H1 (cell line): ENCODE results near the gene CIAO2A. TPM values are rescaled to one million over a fixed set of nuclear protein-coding genes. Genes with fewer than 3 reads are reported as not detected.

Experiments
- CTCF ChIA-PET: fragments of 300-600 bp; sonication (Branson Sonifier 250); formaldehyde crosslinking; loops from one replicate; lab custom pipeline; 2021; ENCODE audit not compliant: partially characterized antibody; lab: Charles Lee
- POLR2A ChIA-PET: fragments of 300-600 bp; sonication (Branson Sonifier 250); formaldehyde crosslinking; loops from one replicate; lab custom pipeline; 2021; ENCODE audit warnings: inconsistent platforms; ENCODE audit not compliant: partially characterized antibody; lab: Charles Lee
- DNase-seq, 2 experiments: peaks; one replicate each; pipeline versions ENCODE4 v3.0.0 to v3.0.0-alpha.2; 2010 to 2022; ENCODE audit warnings: low spot score in 2 of 2, low read depth in 1 of 2, mixed read lengths in 1 of 2
- FAIRE-seq: peaks from 2 replicates; lab custom pipeline; 2011; peaks lifted over from hg19 to GRCh38; lab: Jason Lieb, UNC
- H2AFZ ChIP-seq: 2 replicates; pipeline ENCODE4 v1.8.1; 2012; ENCODE audit warnings: low read length, inconsistent platforms
- H2AK5ac ChIP-seq: 2 replicates; pipeline ENCODE4 v1.6.1; 2013; ENCODE audit warnings: low read depth, low read length
- H2BK120ac ChIP-seq: replicated peaks from 2 replicates; pipeline ENCODE3; 2013; ENCODE audit warnings: low read depth, low read length, inconsistent platforms
- H2BK12ac ChIP-seq: 2 replicates; pipeline ENCODE4 v1.6.1; 2013; ENCODE audit warnings: low read depth, low read length
- H2BK15ac ChIP-seq: 2 replicates; pipeline ENCODE4 v1.6.1; 2013; ENCODE audit warnings: low read length
- H2BK20ac ChIP-seq: 2 replicates; pipeline ENCODE4 v1.6.1; 2013; ENCODE audit warnings: low read length
- H2BK5ac ChIP-seq: 2 replicates; pipeline ENCODE4 v1.6.1; 2013; ENCODE audit warnings: low read depth, low read length
- H3K14ac ChIP-seq: 2 replicates; pipeline ENCODE4 v1.6.1; 2013; ENCODE audit warnings: inconsistent platforms; ENCODE audit not compliant: insufficient read length
- H3K18ac ChIP-seq: 2 replicates; pipeline ENCODE4 v1.6.1; 2013; ENCODE audit warnings: low read length; ENCODE audit errors: extremely low read depth
- H3K23ac ChIP-seq: 2 replicates; pipeline ENCODE4 v1.6.1; 2013; ENCODE audit warnings: inconsistent platforms; ENCODE audit not compliant: insufficient read length
- H3K23me2 ChIP-seq: 2 replicates; pipeline ENCODE4 v1.6.1; 2013; ENCODE audit warnings: low read depth, low read length
- H3K27ac ChIP-seq: 2 replicates; pipeline ENCODE4 v1.6.1; 2011; ENCODE audit warnings: low read depth, low read length, inconsistent platforms
- H3K27me3 ChIP-seq, 4 experiments: replicated peaks in 1 of 4; 1 replicate in 1 of 4; 2 replicates in 3 of 4; pipeline versions ENCODE4 v1.6.1 to v1.8.1; 2011 to 2013; ENCODE audit warnings: low read length in 3 of 4, mild to moderate bottlenecking in 3 of 4, inconsistent platforms in 2 of 4, mixed read lengths in 2 of 4, moderate library complexity in 1 of 4; ENCODE audit not compliant: control insufficient read depth in 3 of 4, insufficient read depth in 3 of 4; ENCODE audit errors: extremely low read depth in 1 of 4
- H3K36me3 ChIP-seq, 4 experiments: 2 replicates each; pipeline versions ENCODE4 v1.6.1 to v1.8.1; 2011 to 2013; ENCODE audit warnings: mild to moderate bottlenecking in 4 of 4, low read length in 3 of 4, moderate library complexity in 2 of 4, control low read depth in 1 of 4, inconsistent platforms in 1 of 4; ENCODE audit not compliant: insufficient read depth in 4 of 4, control insufficient read depth in 2 of 4
- H3K4ac ChIP-seq: replicated peaks from 2 replicates; pipeline ENCODE3; 2013; ENCODE audit warnings: low read length, low read depth, mixed read lengths, inconsistent platforms; ENCODE audit not compliant: insufficient read length
- H3K4me1 ChIP-seq, 4 experiments: replicated peaks in 1 of 4; 1 replicate in 1 of 4; 2 replicates in 3 of 4; pipeline versions ENCODE4 v1.6.1 to v1.8.1; 2011 to 2013; ENCODE audit warnings: low read length in 3 of 4, inconsistent platforms in 2 of 4, mixed read lengths in 1 of 4; ENCODE audit not compliant: insufficient read depth in 4 of 4, control insufficient read depth in 3 of 4
- H3K4me2 ChIP-seq, 2 experiments: 2 replicates each; pipeline versions ENCODE4 v1.6.1 to v1.8.1; 2011 to 2013; ENCODE audit warnings: low read depth in 2 of 2, low read length in 2 of 2, control low read depth in 1 of 2, inconsistent platforms in 1 of 2, mild to moderate bottlenecking in 1 of 2; ENCODE audit not compliant: insufficient read depth in 1 of 2
- H3K4me3 ChIP-seq, 4 experiments: fragments of 200-600, 300-600 bp in 1 of 4; sonication (generic), shearing (Covaris generic), sonication (Bioruptor Twin) in 1 of 4; 2 replicates each; pipeline versions ENCODE4 v1.5.1 to v1.8.1; 2011 to 2016; ENCODE audit warnings: low read length in 4 of 4, low read depth in 3 of 4, control low read depth in 2 of 4, inconsistent platforms in 2 of 4, mild to moderate bottlenecking in 2 of 4, mixed read lengths in 1 of 4, moderate library complexity in 1 of 4; ENCODE audit not compliant: insufficient read depth in 2 of 4; ENCODE audit errors: extremely low read depth in 1 of 4
- H3K56ac ChIP-seq: replicated peaks from 2 replicates; pipeline ENCODE3; 2013; ENCODE audit warnings: low read depth, mild to moderate bottlenecking, mixed read lengths, low read length, inconsistent platforms; ENCODE audit not compliant: insufficient read length
- H3K79me1 ChIP-seq: 2 replicates; pipeline ENCODE4 v1.6.1; 2013; ENCODE audit warnings: low read depth, low read length, control low read depth
- H3K79me2 ChIP-seq, 2 experiments: 2 replicates each; pipeline versions ENCODE4 v1.6.1 to v1.8.1; 2012 to 2013; ENCODE audit warnings: low read length in 2 of 2, mild to moderate bottlenecking in 2 of 2, inconsistent platforms in 1 of 2; ENCODE audit not compliant: insufficient read depth in 2 of 2, control insufficient read depth in 1 of 2
- H3K9ac ChIP-seq, 4 experiments: replicated peaks in 1 of 4; 1 replicate in 1 of 4; 2 replicates in 3 of 4; pipeline versions ENCODE4 v1.6.1 to v1.8.1; 2011 to 2013; ENCODE audit warnings: low read depth in 3 of 4, low read length in 3 of 4, control low read depth in 2 of 4, mild to moderate bottlenecking in 2 of 4, moderate library complexity in 2 of 4, inconsistent platforms in 1 of 4; ENCODE audit errors: extremely low read depth in 1 of 4
- H3K9me3 ChIP-seq, 2 experiments: 2 replicates each; pipeline versions ENCODE4 v1.6.1 to v1.8.1; 2012 to 2013; ENCODE audit warnings: mild to moderate bottlenecking in 2 of 2, moderate library complexity in 2 of 2, control low read depth in 1 of 2, inconsistent platforms in 1 of 2, low read depth in 1 of 2, low read length in 1 of 2, mixed read lengths in 1 of 2; ENCODE audit not compliant: insufficient read depth in 2 of 2
- H4K20me1 ChIP-seq, 2 experiments: replicated peaks in 1 of 2; 2 replicates each; pipeline versions ENCODE3 to v1.8.1; 2011 to 2013; ENCODE audit warnings: inconsistent platforms in 2 of 2, low read length in 2 of 2, mild to moderate bottlenecking in 1 of 2; ENCODE audit not compliant: insufficient read depth in 2 of 2, control insufficient read depth in 1 of 2
- H4K5ac ChIP-seq: 2 replicates; pipeline ENCODE4 v1.6.1; 2013; ENCODE audit warnings: low read length, low read depth, mixed read lengths, inconsistent platforms; ENCODE audit not compliant: insufficient read length
- H4K8ac ChIP-seq: 2 replicates; pipeline ENCODE4 v1.8.0; 2013; ENCODE audit warnings: mild to moderate bottlenecking, moderate library complexity, low read length, inconsistent platforms; ENCODE audit not compliant: insufficient read depth; ENCODE audit errors: extremely low read depth
- H4K91ac ChIP-seq: replicated peaks from 2 replicates; pipeline ENCODE3; 2013; ENCODE audit warnings: low read length, mixed read lengths, inconsistent platforms; ENCODE audit not compliant: insufficient read length
- BACH1 ChIP-seq: IDR thresholded peaks from 2 replicates; pipeline ENCODE4 v1.6.1; 2012; ENCODE audit warnings: low read length, improper control_type of control experiment
- BCL11A ChIP-seq, 2 experiments: IDR thresholded peaks; one replicate each; pipeline ENCODE4 v1.6.1; 2011; ENCODE audit warnings: low read depth in 2 of 2, low read length in 2 of 2, mild to moderate bottlenecking in 2 of 2
- CREB1 ChIP-seq: IDR thresholded peaks from 2 replicates; pipeline ENCODE4 v1.6.1; 2012; ENCODE audit warnings: inconsistent platforms
- CTCF ChIP-seq, 3 experiments: IDR thresholded peaks; 1 replicate in 2 of 3; 2 replicates in 1 of 3; pipeline versions ENCODE4 v1.5.1 to v1.6.1; 2011; ENCODE audit warnings: low read length in 3 of 3, mild to moderate bottlenecking in 3 of 3, inconsistent platforms in 2 of 3, low read depth in 1 of 3, moderate library complexity in 1 of 3; ENCODE audit not compliant: insufficient read depth in 1 of 3; ENCODE audit errors: control extremely low read depth in 1 of 3
- FOSL1 ChIP-seq: IDR thresholded peaks from 2 replicates; pipeline ENCODE4 v1.6.1; 2011; ENCODE audit warnings: mild to moderate bottlenecking, low read depth, low read length, moderate library complexity; ENCODE audit not compliant: insufficient read depth
- JUN ChIP-seq: IDR thresholded peaks from 2 replicates; pipeline ENCODE4 v1.6.1; 2011; ENCODE audit warnings: low read depth, mild to moderate bottlenecking, improper control_type of control experiment, low read length
- NANOG ChIP-seq: IDR thresholded peaks from 2 replicates; pipeline ENCODE4 v1.6.1; 2011; ENCODE audit warnings: low read length, low read depth, mild to moderate bottlenecking, inconsistent platforms; ENCODE audit not compliant: insufficient read depth, poor library complexity, severe bottlenecking
- POU5F1 ChIP-seq: IDR thresholded peaks from 2 replicates; pipeline ENCODE4 v1.6.1; 2011; ENCODE audit warnings: low read depth, mild to moderate bottlenecking, low read length, moderate library complexity
- RAD21 ChIP-seq, 2 experiments: IDR thresholded peaks in 1 of 2; conservative IDR thresholded peaks in 1 of 2; 2 replicates each; pipeline ENCODE4 v1.6.1; 2011; ENCODE audit warnings: low read depth in 2 of 2, low read length in 2 of 2, improper control_type of control experiment in 1 of 2, inconsistent platforms in 1 of 2, mild to moderate bottlenecking in 1 of 2, moderate library complexity in 1 of 2
- SP2 ChIP-seq: IDR thresholded peaks from 2 replicates; pipeline ENCODE4 v1.6.1; 2012; ENCODE audit warnings: mild to moderate bottlenecking, low read length, inconsistent platforms
- SRF ChIP-seq: IDR thresholded peaks from 2 replicates; pipeline ENCODE4 v1.6.1; 2011; ENCODE audit warnings: mild to moderate bottlenecking, low read depth, low read length, moderate library complexity
- TEAD4 ChIP-seq: IDR thresholded peaks from 2 replicates; pipeline ENCODE4 v1.6.1; 2012; ENCODE audit warnings: low read depth, low read length, inconsistent platforms, mixed read lengths
- WGBS, 2 experiments: shearing (Covaris generic) in 1 of 2; methylation state at CpG; one replicate each; pipeline versions ENCODE4 v1.1.6 to v1.1.7; 2013 to 2015; ENCODE audit warnings: low lambda C conversion rate in 2 of 2, mixed read lengths in 2 of 2, inconsistent platforms in 1 of 2, low coverage in 1 of 2, missing lambda C conversion rate in 1 of 2; ENCODE audit not compliant: insufficient replicate concordance in 2 of 2, insufficient coverage in 1 of 2, insufficient read length in 1 of 2; ENCODE audit errors: extremely low coverage in 1 of 2, missing lambda C conversion rate in 1 of 2; 5-methylcytosine and 5-hydroxymethylcytosine counted together
- polyA plus RNA-seq, 7 experiments: library from polyadenylated mRNA; depleted of rRNA in 3 of 7; stranded (reverse) in 5 of 7; unstranded in 2 of 7; fragments of >200 nt in 5 of 7; fragments of 200-250 nt in 2 of 7; gene quantifications; 1 replicate in 5 of 7; 2 replicates in 1 of 7; 4 replicates in 1 of 7; pipeline versions ENCODE4 v1.2.1 to v1.2.3, GENCODE V29; 2011 to 2013; ENCODE audit warnings: missing spikeins in 2 of 7, mixed read lengths in 2 of 7
- total RNA-seq: library from RNA; stranded (reverse); fragmentation: NEBNext Ultra II Directional; extraction: Animal tissue kit (Norgen Biotek cat#: 25700); gene quantifications from 2 replicates; pipeline ENCODE4 v1.2.1, GENCODE V29; 2021

The CIAO2A gene
- total and polyA plus RNA-seq, 2 of the 8 experiments (the other 6 are each of a cell fraction or from before 2014, with no cell fraction given) = 76.4 to 86.5 TPM

DNA sequence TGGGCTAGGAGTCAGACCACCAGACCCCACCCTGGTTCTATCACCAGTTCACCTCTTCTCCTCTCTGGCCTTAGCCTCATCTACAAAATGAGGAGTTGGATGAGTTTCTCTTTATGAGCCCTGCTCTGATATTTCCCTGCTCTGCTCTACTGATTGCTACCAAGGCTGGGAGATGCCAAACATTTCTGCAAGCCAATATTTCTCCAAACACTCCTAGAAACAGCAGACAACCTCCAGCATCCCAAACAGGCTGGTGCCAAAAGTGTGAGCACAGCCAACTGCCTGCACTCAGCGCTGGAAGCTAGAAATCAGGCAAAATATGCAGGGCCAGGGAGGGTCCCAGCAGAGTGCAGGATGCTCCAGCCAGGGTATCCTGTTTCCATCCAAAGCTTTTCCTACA is 58.1 kb downstream of the CIAO2A start:
- peaks cover 0 to 6% (median 1%) of the 10 kb centered on the region in 4 experiments; a peak in 2 of 7 replicates for H3K4me1 ChIP-seq
- H3K4ac ChIP-seq = no peak overlapping the region
- H3K4me3 ChIP-seq = no peak overlapping the region
- no peak overlapping the region for H2BK120ac ChIP-seq
- H3K23ac ChIP-seq = no peak overlapping the region
- H3K27ac ChIP-seq = no peak overlapping the region
- H3K79me2 ChIP-seq = no peaks in the 10 kb centered on the region
- ChIA-PET CTCF (interaction anchor here (0.6 to 2.7 kb wide), 4 partner anchors 8 to 34 kb away, joined by 3 to 11 read pairs (median 5); partner anchors contain the start of gene DAPK2), POLR2A (no interaction called here)
- no peak overlapping the region for H2AK5ac ChIP-seq
- no peak overlapping the region for H3K18ac ChIP-seq
- H3K23me2 ChIP-seq = no peaks in the 10 kb centered on the region; the same call in 1 of the 2 replicates
- WGBS, 2 experiments = 100% methylated on average over 1 of the region's 1 CpG; no CpG with 5 or more reads in 1 of the 2 experiments
- no peak overlapping the region for H3K56ac ChIP-seq
- H4K91ac ChIP-seq = no peak overlapping the region
- H3K36me3 ChIP-seq = no peaks in the 10 kb centered on the region
- no peaks in the 10 kb centered on the region for H3K79me1 ChIP-seq
- no peak overlapping the region for H3K14ac ChIP-seq
- no peak overlapping the region for H3K4me2 ChIP-seq
- no peak for DNase-seq
- no peak overlapping the region for H3K9ac ChIP-seq
- no peak for FAIRE-seq
- H3K9me3 ChIP-seq = no peaks in the 10 kb centered on the region
- H4K5ac ChIP-seq = no peak overlapping the region
- H2BK5ac ChIP-seq = no peak overlapping the region
- no peak overlapping the region for H2AFZ ChIP-seq
- H4K20me1 ChIP-seq = peaks cover 0 to 3% of the 10 kb centered on the region in 2 experiments
- no peak overlapping the region for H4K8ac ChIP-seq
- H2BK20ac ChIP-seq = no peak overlapping the region
- no peak overlapping the region for H2BK15ac ChIP-seq
- no peaks in the 10 kb centered on the region for H3K27me3 ChIP-seq
- no peak overlapping the region for H2BK12ac ChIP-seq
- TF ChIP-seq POU5F1 (no peak), SRF (no peak), RAD21 (IDR thresholded peaks at IDR 0.05 in 1 of 2, conservative IDR thresholded peaks at IDR 0.05 in 1 of 2; ENCODE audit: low read depth in 2 of 2, low read length in 2 of 2) (no peak), SP2 (no peak), TEAD4 (no peak), FOSL1 (no peak), BACH1 (no peak), NANOG (no peak), CREB1 (no peak), BCL11A (IDR thresholded peaks at IDR 0.05; ENCODE audit: low read depth in 2 of 2, low read length in 2 of 2) (no peak), CTCF (IDR thresholded peaks at IDR 0.05; ENCODE audit: control extremely low read depth in 1 of 3, insufficient read depth in 1 of 3, low read depth in 1 of 3, low read length in 3 of 3) (no peak), JUN (no peak)
